ENCODE data around the gene NRBF2. TPM values are rescaled to one million over a fixed set of nuclear protein-coding genes. Genes with fewer than 3 reads are reported as not detected.

Gene NRBF2
- polyA plus RNA-seq, 2 of the 4 experiments (the other 2 are of a cell fraction), result 16.6 to 27.6 TPM

- no peaks in the 10 kb centered on the region for H3K9me3 ChIP-seq
- ATAC-seq, result no peak
- ChIA-PET CTCF (interaction anchor here (6.1 to 7.7 kb wide), 3 partner anchors 12 to 550 kb away, joined by 56 to 143 read pairs (median 57); no protein-coding TSS in a partner anchor), POLR2A (no interaction called here)
- no peak overlapping the region for H3K4me3 ChIP-seq
- no peak for TF ChIP-seq RARB (CRISPR knock-in tag; IDR thresholded peaks at IDR 0.05)
- no peak for TF ChIP-seq PBX3 (IDR thresholded peaks at IDR 0.05)
- no peak for TF ChIP-seq EHMT2 (IDR thresholded peaks at IDR 0.05; ENCODE audit: low read depth)
- TF ChIP-seq CBX2 (IDR thresholded peaks at IDR 0.05; ENCODE audit: borderline replicate concordance, low read depth), result no peak
- no peak for TF ChIP-seq RFX5 (IDR thresholded peaks at IDR 0.05)
- no peak for TF ChIP-seq MAZ (IDR thresholded peaks at IDR 0.05; ENCODE audit: borderline replicate concordance, low read depth, low read length)
- FAIRE-seq, result no peak
- no peak overlapping the region for H3K27ac ChIP-seq
- H3K4me2 ChIP-seq, result no peak overlapping the region
- DNase-seq (ENCODE audit: low read depth in 1 of 2, low spot score in 1 of 2), result no peak
- H3K4me1 ChIP-seq, result no peaks in the 10 kb centered on the region
- WGBS (ENCODE audit: missing lambda C conversion rate), result 89% methylated on average over 2 of the region's 2 CpGs
These were observed 36.5 kb downstream of the NRBF2 start for GRCh38 chr10:63169624-63170023.

GRCh38 chr10:63171255-63171855 lies 38.2 kb downstream of the NRBF2 start:
- DNase-seq (ENCODE audit: low read depth in 1 of 2, low spot score in 1 of 2), result no peak
- H3K9me3 ChIP-seq, result no peaks in the 10 kb centered on the region
- H3K4me1 ChIP-seq, result no peaks in the 10 kb centered on the region
- TF ChIP-seq JUN (IDR thresholded peaks at IDR 0.05), result no peak
- TF ChIP-seq FOXS1 (CRISPR knock-in tag; IDR thresholded peaks at IDR 0.05), result no peak
- no peak for TF ChIP-seq BHLHE40 (IDR thresholded peaks at IDR 0.05; ENCODE audit: low read depth, low read length)
- TF ChIP-seq HOXB13 (CRISPR knock-in tag; IDR thresholded peaks at IDR 0.05; ENCODE audit: low read depth), result no peak
- no peak for TF ChIP-seq FOSB (CRISPR knock-in tag; IDR thresholded peaks at IDR 0.05)
- no peak for TF ChIP-seq E2F6 (IDR thresholded peaks at IDR 0.05; ENCODE audit: borderline replicate concordance, low read depth)
- no peak for TF ChIP-seq ZNF302 (CRISPR knock-in tag; IDR thresholded peaks at IDR 0.05)
- no peak for TF ChIP-seq ATOH8 (CRISPR knock-in tag; IDR thresholded peaks at IDR 0.05; ENCODE audit: low read depth)
- TF ChIP-seq ELK1 (IDR thresholded peaks at IDR 0.05; ENCODE audit: low read depth, low read length), result no peak
- no peak for TF ChIP-seq ESRRA (IDR thresholded peaks at IDR 0.05; ENCODE audit: borderline replicate concordance, low read length)
- TF ChIP-seq RCOR1 (IDR thresholded peaks at IDR 0.05; ENCODE audit: low read depth, low read length), result no peak
- TF ChIP-seq CTCF (IDR thresholded peaks at IDR 0.05), result no peak
- no peak for TF ChIP-seq KDM5A (IDR thresholded peaks at IDR 0.05)
- TF ChIP-seq RAD21 (conservative IDR thresholded peaks at IDR 0.05 in 1 of 2, IDR thresholded peaks at IDR 0.05 in 1 of 2), result no peak
- no peak for TF ChIP-seq RNF2 (IDR thresholded peaks at IDR 0.05; ENCODE audit: borderline replicate concordance, low read depth)
- TF ChIP-seq POLR2AphosphoS2 (conservative IDR thresholded peaks at IDR 0.05; ENCODE audit: low read length), result no peak
- no peak for TF ChIP-seq MAX (IDR thresholded peaks at IDR 0.05)
- TF ChIP-seq HOXB5 (CRISPR knock-in tag; IDR thresholded peaks at IDR 0.05), result no peak
- TF ChIP-seq NPAS2 (CRISPR knock-in tag; IDR thresholded peaks at IDR 0.05; ENCODE audit: borderline replicate concordance), result no peak
- ChIA-PET POLR2A (no interaction called here), CTCF (interaction anchor here (0.6 to 7.7 kb wide), 4 partner anchors 10 to 549 kb away, joined by 3 to 143 read pairs (median 30); no protein-coding TSS in a partner anchor)
- 95% methylated on average over 1 of the region's 1 CpG for WGBS (ENCODE audit: missing lambda C conversion rate)
- H3K4me2 ChIP-seq, result no peak overlapping the region
- H3K4me3 ChIP-seq, result no peak overlapping the region
- ATAC-seq, result no peak
- H3K27ac ChIP-seq, result no peak overlapping the region
- no peak for FAIRE-seq
